ENCODE results near the gene ANK3. TPM values are rescaled to one million over a fixed set of nuclear protein-coding genes. Genes with fewer than 3 reads are reported as not detected.

ANK3 gene
- total RNA-seq, 6 experiments from 2014 or later: not detected

DNA sequence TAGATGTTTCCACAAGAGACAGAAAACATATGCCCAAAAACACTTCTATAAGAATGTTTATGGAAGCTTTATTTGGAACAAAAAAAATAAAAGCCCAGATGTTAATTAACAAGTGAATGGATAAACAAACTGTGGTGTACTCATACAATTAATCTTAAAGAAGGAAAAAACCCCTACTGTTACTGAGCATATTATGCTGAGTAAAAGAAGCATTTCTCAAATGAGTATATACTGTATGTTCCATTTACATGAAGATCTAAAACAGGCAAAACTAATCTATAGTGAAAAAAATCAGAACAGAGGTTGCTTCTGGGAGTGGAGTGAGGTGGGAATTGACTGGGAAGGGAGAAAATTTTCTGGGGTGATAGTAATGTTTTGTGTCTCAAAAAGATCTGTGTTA, 15.5 kb upstream of the ANK3 start:
- H3K36me3 Mint-ChIP-seq (ENCODE audit: low read depth): no peaks in the 10 kb centered on the region
- no peak overlapping the region for H3K27ac Mint-ChIP-seq
- no peak for DNase-seq
- H3K4me3 Mint-ChIP-seq: no peak overlapping the region
- peaks cover 17% of the 10 kb centered on the region for H3K4me1 Mint-ChIP-seq (ENCODE audit: low read depth)
- H3K9me3 Mint-ChIP-seq: peaks cover 7% of the 10 kb centered on the region; the same call in 1 of the 2 replicates
- TF ChIP-seq, protein P1, sequence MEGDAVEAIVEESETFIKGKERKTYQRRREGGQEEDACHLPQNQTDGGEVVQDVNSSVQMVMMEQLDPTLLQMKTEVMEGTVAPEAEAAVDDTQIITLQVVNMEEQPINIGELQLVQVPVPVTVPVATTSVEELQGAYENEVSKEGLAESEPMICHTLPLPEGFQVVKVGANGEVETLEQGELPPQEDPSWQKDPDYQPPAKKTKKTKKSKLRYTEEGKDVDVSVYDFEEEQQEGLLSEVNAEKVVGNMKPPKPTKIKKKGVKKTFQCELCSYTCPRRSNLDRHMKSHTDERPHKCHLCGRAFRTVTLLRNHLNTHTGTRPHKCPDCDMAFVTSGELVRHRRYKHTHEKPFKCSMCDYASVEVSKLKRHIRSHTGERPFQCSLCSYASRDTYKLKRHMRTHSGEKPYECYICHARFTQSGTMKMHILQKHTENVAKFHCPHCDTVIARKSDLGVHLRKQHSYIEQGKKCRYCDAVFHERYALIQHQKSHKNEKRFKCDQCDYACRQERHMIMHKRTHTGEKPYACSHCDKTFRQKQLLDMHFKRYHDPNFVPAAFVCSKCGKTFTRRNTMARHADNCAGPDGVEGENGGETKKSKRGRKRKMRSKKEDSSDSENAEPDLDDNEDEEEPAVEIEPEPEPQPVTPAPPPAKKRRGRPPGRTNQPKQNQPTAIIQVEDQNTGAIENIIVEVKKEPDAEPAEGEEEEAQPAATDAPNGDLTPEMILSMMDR (IDR thresholded peaks at IDR 0.05): no peak
- H3K27me3 Mint-ChIP-seq (ENCODE audit: insufficient read depth): peaks cover 3% of the 10 kb centered on the region; the same call in 1 of the 2 replicates

DNA sequence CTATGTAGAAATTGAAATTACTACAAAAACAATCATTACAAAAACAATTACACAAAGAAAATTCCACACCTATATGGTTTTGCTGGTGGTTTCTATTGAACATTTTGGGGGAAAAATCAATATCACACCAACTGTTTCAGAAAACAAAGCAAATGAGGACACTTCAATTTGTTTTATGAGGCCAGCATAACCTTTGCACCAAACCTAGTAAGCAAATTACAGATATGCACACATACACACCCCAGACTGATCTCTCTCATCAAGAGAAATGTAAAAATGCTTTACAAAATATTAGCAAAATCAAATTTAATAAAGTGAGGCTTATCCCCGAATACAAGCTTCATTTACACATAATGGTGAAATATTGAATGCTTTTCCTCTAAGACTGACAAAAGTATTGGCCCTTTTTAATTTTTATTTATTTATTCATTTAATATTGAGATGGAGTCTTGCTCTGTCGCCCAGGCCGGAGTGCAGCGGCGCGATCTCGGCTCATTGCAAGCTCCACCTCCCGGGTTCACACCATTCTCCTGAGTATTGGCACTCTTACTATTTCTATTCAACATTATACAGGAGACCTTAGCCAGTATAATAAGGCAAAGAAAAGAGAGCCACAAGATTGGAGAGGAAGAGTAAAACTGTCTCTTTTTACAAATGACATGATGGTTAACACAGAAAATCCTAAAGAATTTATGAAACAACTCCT, 13.6 kb upstream of the ANK3 start:
- no peak for DNase-seq
- TF ChIP-seq, protein P1 (IDR thresholded peaks at IDR 0.05): no peak
- Mint-ChIP-seq H3K36me3 (ENCODE audit: low read depth) (no peaks in the 10 kb centered on the region), H3K27ac (no peak overlapping the region), H3K27me3 (ENCODE audit: insufficient read depth) (no peaks in the 10 kb centered on the region), H3K9me3 (peaks cover 7% of the 10 kb centered on the region; the same call in 1 of the 2 replicates), H3K4me3 (no peak overlapping the region), H3K4me1 (ENCODE audit: low read depth) (peaks cover 2% of the 10 kb centered on the region)

DNA sequence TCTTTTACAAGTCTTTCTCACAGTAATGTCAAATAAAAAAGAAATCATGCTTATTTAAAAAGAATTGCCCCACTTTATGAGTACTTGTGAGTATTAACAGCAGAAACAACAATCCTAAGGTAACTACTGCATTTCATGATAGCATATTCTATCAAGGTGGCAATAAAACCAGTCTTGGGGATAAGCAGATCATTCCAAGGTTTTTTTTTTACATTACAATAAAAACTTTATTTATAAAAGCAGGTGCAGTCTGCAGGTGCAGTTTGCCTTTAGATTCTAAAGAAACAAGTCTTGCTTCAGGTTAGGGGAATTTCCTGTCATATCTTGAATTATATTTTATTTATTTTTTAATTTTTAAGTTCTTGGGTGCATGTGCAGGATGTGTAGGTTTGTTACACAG, 10.7 kb upstream of the ANK3 start:
- no peak for DNase-seq
- TF ChIP-seq, protein P1 (IDR thresholded peaks at IDR 0.05): no peak
- no peak overlapping the region for H3K4me3 Mint-ChIP-seq
- no peaks in the 10 kb centered on the region for H3K36me3 Mint-ChIP-seq (ENCODE audit: low read depth)
- H3K9me3 Mint-ChIP-seq: peaks cover 7% of the 10 kb centered on the region; the same call in 1 of the 2 replicates
- H3K27me3 Mint-ChIP-seq (ENCODE audit: insufficient read depth): no peaks in the 10 kb centered on the region
- H3K4me1 Mint-ChIP-seq (ENCODE audit: low read depth): peaks cover 21% of the 10 kb centered on the region
- H3K27ac Mint-ChIP-seq: no peak overlapping the region

DNA sequence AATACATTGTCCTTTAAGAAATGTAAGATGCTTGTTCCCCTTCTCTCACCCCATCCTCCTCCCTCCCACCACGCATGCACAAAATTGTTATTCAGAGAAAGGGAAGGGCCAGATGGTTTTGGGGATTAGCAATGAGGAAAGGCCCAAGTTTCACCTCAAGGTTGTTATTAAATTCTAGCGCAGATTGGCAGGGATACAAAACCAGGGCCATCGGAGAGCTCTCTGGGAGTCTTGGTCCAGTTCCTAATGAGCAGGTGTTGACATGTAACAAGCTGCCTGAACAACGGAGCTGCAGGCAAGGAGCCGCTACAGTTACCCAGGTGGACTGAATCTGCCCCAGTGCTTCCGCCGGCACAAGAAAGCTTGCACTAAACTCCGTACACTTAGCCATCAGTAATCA, 9.7 kb upstream of the ANK3 start:
- Mint-ChIP-seq H3K4me3 (no peak overlapping the region), H3K27me3 (ENCODE audit: insufficient read depth) (no peaks in the 10 kb centered on the region), H3K9me3 (peaks cover 7% of the 10 kb centered on the region; the same call in 1 of the 2 replicates), H3K4me1 (ENCODE audit: low read depth) (peaks cover 21% of the 10 kb centered on the region), H3K36me3 (ENCODE audit: low read depth) (no peaks in the 10 kb centered on the region), H3K27ac (no peak overlapping the region)
- TF ChIP-seq, protein P1 (IDR thresholded peaks at IDR 0.05): no peak
- no peak for DNase-seq

DNA sequence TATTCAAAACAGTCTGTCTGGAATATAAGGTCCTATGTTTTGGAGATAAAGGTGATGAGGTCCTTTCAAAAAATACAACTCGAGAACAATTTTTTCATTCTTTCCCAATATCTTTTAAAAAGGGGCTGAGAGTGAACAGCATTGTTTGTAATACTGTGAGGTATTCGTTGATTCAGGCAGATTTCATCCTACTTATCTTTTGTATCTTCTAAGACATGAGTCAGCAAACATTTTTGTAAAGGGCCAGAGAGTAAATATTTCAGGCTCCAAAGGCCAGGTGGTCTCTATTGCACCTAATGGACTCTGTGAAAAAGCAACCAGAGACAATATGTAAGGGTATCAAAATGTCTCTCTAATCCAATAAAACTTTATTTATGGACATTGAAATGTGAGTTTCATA, 8.1 kb upstream of the ANK3 start:
- H3K4me1 Mint-ChIP-seq (ENCODE audit: low read depth): peaks cover 21% of the 10 kb centered on the region
- DNase-seq: no peak
- 0 out of 2 replicates have a peak overlapping the region, but pooled peaks have one; percentile 6 for H3K4me3 Mint-ChIP-seq
- 0 out of 2 replicates have a peak overlapping the region, but pooled peaks have one; percentile 9 for H3K27ac Mint-ChIP-seq
- H3K27me3 Mint-ChIP-seq (ENCODE audit: insufficient read depth): no peaks in the 10 kb centered on the region
- H3K9me3 Mint-ChIP-seq: peaks cover 3% of the 10 kb centered on the region; the same call in 1 of the 2 replicates
- TF ChIP-seq, protein P1 (IDR thresholded peaks at IDR 0.05): no peak
- H3K36me3 Mint-ChIP-seq (ENCODE audit: low read depth): no peaks in the 10 kb centered on the region
